GM12878 (cell line): ENCODE measurements around the gene CNDP1. TPM values are rescaled to one million over a fixed set of nuclear protein-coding genes. Genes with fewer than 3 reads are reported as not detected.

Experiments
- ATAC-seq: fragments of 200-7000 bp; cut with Tn5 transposase; 3 replicates; pipeline ENCODE4 v1.9.1; 2020; ENCODE audit warnings: mild to moderate bottlenecking, moderate library complexity
- BruUV-seq: library from RNA; stranded (reverse); fragments of 400-500 nt; replicated peaks from 2 replicates; lab custom pipeline; 2021; lab: Mats Ljungman, UMichigan
- CTCF ChIA-PET: fragments of 300-600 bp; sonication (Branson Sonifier 250); formaldehyde crosslinking; extraction: SDS; loops from one replicate; lab custom pipeline; 2021; ENCODE audit warnings: inconsistent platforms; lab: Yijun Ruan, JAX
- POLR2A ChIA-PET: fragments of 350-600 bp; formaldehyde crosslinking; extraction: SDS; loops from one replicate; lab custom pipeline; 2021; ENCODE audit warnings: inconsistent platforms; lab: Charles Lee
- RAD21 ChIA-PET: fragments of 300-600 bp; sonication (Branson Sonifier 250); formaldehyde crosslinking; loops from one replicate; lab custom pipeline; 2023; ENCODE audit warnings: antibody characterized with exemption; ENCODE audit not compliant: unreplicated experiment; lab: Charles Lee
- SMC1A ChIA-PET: fragments of 300-600 bp; sonication (Branson Sonifier 250); formaldehyde crosslinking; loops from one replicate; lab custom pipeline; 2023; ENCODE audit not compliant: unreplicated experiment, uncharacterized antibody; lab: Charles Lee
- DNase-seq: peaks from one replicate; pipeline ENCODE4 v3.0.0-alpha.2; 2011; ENCODE audit warnings: low read depth, low spot score
- FAIRE-seq: peaks from 3 replicates; lab custom pipeline; 2011; peaks lifted over from hg19 to GRCh38; lab: Jason Lieb, UNC
- H2AFZ ChIP-seq: 2 replicates; pipeline ENCODE4 v1.6.0; 2011; ENCODE audit warnings: low read depth, low read length, control low read depth; ENCODE audit not compliant: control insufficient read depth
- H3K27ac ChIP-seq: 2 replicates; pipeline ENCODE4 v1.5.1; 2011; ENCODE audit warnings: control low read depth; ENCODE audit not compliant: control insufficient read depth, insufficient read depth
- H3K27me3 ChIP-seq, 2 experiments: replicated peaks in 1 of 2; 2 replicates each; pipeline versions ENCODE4 v1.6.0 to v1.6.1; 2011; ENCODE audit warnings: low read length in 1 of 2; ENCODE audit not compliant: control insufficient read depth in 2 of 2, insufficient read depth in 2 of 2
- H3K36me3 ChIP-seq, 2 experiments: 2 replicates each; pipeline ENCODE4 v1.5.1; 2011; ENCODE audit warnings: low read length in 1 of 2; ENCODE audit not compliant: control insufficient read depth in 2 of 2, insufficient read depth in 2 of 2
- H3K4me1 ChIP-seq: 2 replicates; pipeline ENCODE4 v1.6.1; 2011; ENCODE audit warnings: mild to moderate bottlenecking, low read length, moderate library complexity, mixed read lengths; ENCODE audit not compliant: control insufficient read depth, insufficient read depth
- H3K4me2 ChIP-seq: 2 replicates; pipeline ENCODE4 v1.6.0; 2011; ENCODE audit warnings: control low read depth; ENCODE audit not compliant: control insufficient read depth, insufficient read depth
- H3K4me3 ChIP-seq: fragments of 200-600 bp; sonication (generic); 2 replicates; pipeline ENCODE4 v1.5.1; 2016
- H3K79me2 ChIP-seq: 2 replicates; pipeline ENCODE4 v1.6.0; 2011; ENCODE audit warnings: low read length; ENCODE audit not compliant: control insufficient read depth, insufficient read depth
- H3K9ac ChIP-seq: 2 replicates; pipeline ENCODE4 v1.8.0; 2011; ENCODE audit warnings: low read length, control low read depth, mixed read lengths; ENCODE audit not compliant: control insufficient read depth, insufficient read depth
- H3K9me3 ChIP-seq: replicated peaks from 3 replicates; pipeline ENCODE4 v1.5.1; 2011; ENCODE audit warnings: mild to moderate bottlenecking, low read length; ENCODE audit not compliant: control insufficient read depth, insufficient read depth
- H4K20me1 ChIP-seq: 2 replicates; pipeline ENCODE4 v1.6.0; 2011; ENCODE audit not compliant: control insufficient read depth, insufficient read depth
- CBX5 ChIP-seq: sonication (generic); IDR thresholded peaks from 2 replicates; pipeline ENCODE4 v1.6.1; 2016; ENCODE audit warnings: low read depth, moderate library complexity, mild to moderate bottlenecking, inconsistent platforms
- KLF5 ChIP-seq: fragments of 450-650 bp; IDR thresholded peaks from 2 replicates; pipeline ENCODE4 v1.6.1; 2014; ENCODE audit warnings: mild to moderate bottlenecking; ENCODE audit not compliant: partially characterized antibody
- MXI1 ChIP-seq: fragments of 150-350 bp; IDR thresholded peaks from 2 replicates; pipeline ENCODE4 v1.6.1; 2011; ENCODE audit warnings: low read depth, mild to moderate bottlenecking, inconsistent platforms, low read length, improper control_type of control experiment
- POLR2AphosphoS5 ChIP-seq: IDR thresholded peaks from 2 replicates; pipeline ENCODE4 v1.6.1; 2011; ENCODE audit warnings: mild to moderate bottlenecking, low read length, inconsistent platforms
- SUZ12 ChIP-seq: fragments of 200-600 bp; sonication (generic); IDR thresholded peaks from one replicate; pipeline ENCODE4 v1.6.1; 2018; ENCODE audit warnings: antibody characterized with exemption, mild to moderate bottlenecking; ENCODE audit not compliant: unreplicated experiment
- WGBS: methylation state at CpG from one replicate; pipeline ENCODE4 v1.1.6; 2016; ENCODE audit warnings: low lambda C conversion rate; ENCODE audit not compliant: insufficient replicate concordance, insufficient coverage; ENCODE audit errors: missing lambda C conversion rate; 5-methylcytosine and 5-hydroxymethylcytosine counted together
- in situ Hi-C: fragments of 300-500 bp; cut with MboI; formaldehyde crosslinking; loops from 9 replicates; pipeline ENCODE4 v1.14.3; 2018; ENCODE audit warnings: mixed read lengths
- intact Hi-C: fragments of 100-400 bp; cut with micrococcal nuclease; formaldehyde crosslinking; loops from one replicate; pipeline ENCODE4 v1.14.2; 2022; ENCODE audit not compliant: unreplicated experiment
- polyA plus RNA-seq, 11 experiments: library from polyadenylated mRNA; depleted of rRNA in 4 of 11; unstranded in 6 of 11; stranded (reverse) in 5 of 11; fragments of >200 nt; fragmentation: Nextera tagmentation in 4 of 11; fragmentation: Illumina TruSeq in 1 of 11; extraction: Ambion mirVana in 4 of 11; extraction: Trizol in 1 of 11; gene quantifications; 1 replicate in 1 of 11; 2 replicates in 10 of 11; pipeline versions ENCODE4 v1.2.1 to v1.2.3, GENCODE V29; 2011 to 2016; ENCODE audit warnings: inconsistent platforms in 2 of 11, missing spikeins in 2 of 11, low read depth in 1 of 11
- total RNA-seq, 4 experiments: library from RNA; depleted of rRNA in 3 of 4; stranded (reverse); fragments of >200 nt in 3 of 4; fragmentation: Illumina TruSeq in 1 of 4; extraction: Trizol in 1 of 4; gene quantifications; 2 replicates each; pipeline versions ENCODE4 v1.2.1 to v1.2.3, GENCODE V29; 2013 to 2021
- TF ChIP-seq, protein P1 (sequence below): fragments of 450-650 bp; IDR thresholded peaks from 2 replicates; pipeline ENCODE4 v1.6.1; 2017; ENCODE audit warnings: low read depth, mild to moderate bottlenecking, moderate library complexity
- TF ChIP-seq, protein P2 (sequence below): fragments of 450-650 bp; IDR thresholded peaks from 2 replicates; pipeline ENCODE4 v1.6.1; 2017; ENCODE audit warnings: mild to moderate bottlenecking, moderate library complexity
- TF ChIP-seq, protein P3 (sequence below): fragments of 450-650 bp; IDR thresholded peaks from 2 replicates; pipeline ENCODE4 v1.6.1; 2017; ENCODE audit warnings: mild to moderate bottlenecking

The CNDP1 gene
- total and polyA plus RNA-seq, 10 of the 15 experiments (the other 5 are each of a cell fraction or from before 2014, with no cell fraction given), result 0.04 to 0.05 TPM; not detected in 8

DNA sequence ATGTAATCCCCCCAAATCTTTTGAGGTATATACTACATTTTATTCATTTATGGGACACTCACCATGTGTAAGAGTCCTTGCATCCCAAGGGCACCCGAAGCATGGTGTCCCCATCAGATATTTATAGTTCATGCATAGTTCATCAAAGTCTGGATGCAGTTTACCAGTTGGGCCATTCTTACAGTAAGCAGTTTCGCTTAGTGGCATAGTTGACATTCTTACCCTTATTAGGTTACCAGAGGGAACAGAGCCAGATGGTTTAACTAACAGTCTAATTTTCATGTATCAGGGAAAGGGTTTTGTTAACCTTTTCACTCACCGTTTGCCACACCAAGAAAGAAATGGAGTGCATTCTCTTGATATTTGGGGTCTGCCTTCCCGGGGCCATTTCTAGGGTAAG, 70.5 kb downstream of the CNDP1 start:
- FAIRE-seq (no peak), ATAC-seq (no peak), DNase-seq (no peak)
- H3K79me2 ChIP-seq, result peaks cover 9% of the 10 kb centered on the region
- BruUV-seq, result no TSS peak
- H2AFZ ChIP-seq, result no peak overlapping the region
- no peak overlapping the region for H3K4me3 ChIP-seq
- WGBS, result 93% methylated on average over 4 of the region's 4 CpGs
- no peak overlapping the region for H3K9ac ChIP-seq
- H3K4me2 ChIP-seq, result no peak overlapping the region
- intact Hi-C loops, result no loop called here
- SMC1A ChIA-PET, result interaction anchor here (0.9 kb wide), 1 partner anchor 14 kb away, joined by 3 read pairs; no protein-coding TSS in a partner anchor
- no peak overlapping the region for H3K27ac ChIP-seq
- H3K4me1 ChIP-seq, result no peaks in the 10 kb centered on the region
- POLR2A ChIA-PET, result no interaction called here
- no peaks in the 10 kb centered on the region for H3K27me3 ChIP-seq
- H3K36me3 ChIP-seq, result no peaks in the 10 kb centered on the region; a peak in 1 of 4 replicates
- CTCF ChIA-PET, result no interaction called here
- H3K9me3 ChIP-seq, result no peaks in the 10 kb centered on the region; the same call in 2 of the 3 replicates
- RAD21 ChIA-PET, result no interaction called here
- in situ Hi-C loops, result no loop called here
- no peak for TF ChIP-seq SUZ12
- TF ChIP-seq, protein P1, sequence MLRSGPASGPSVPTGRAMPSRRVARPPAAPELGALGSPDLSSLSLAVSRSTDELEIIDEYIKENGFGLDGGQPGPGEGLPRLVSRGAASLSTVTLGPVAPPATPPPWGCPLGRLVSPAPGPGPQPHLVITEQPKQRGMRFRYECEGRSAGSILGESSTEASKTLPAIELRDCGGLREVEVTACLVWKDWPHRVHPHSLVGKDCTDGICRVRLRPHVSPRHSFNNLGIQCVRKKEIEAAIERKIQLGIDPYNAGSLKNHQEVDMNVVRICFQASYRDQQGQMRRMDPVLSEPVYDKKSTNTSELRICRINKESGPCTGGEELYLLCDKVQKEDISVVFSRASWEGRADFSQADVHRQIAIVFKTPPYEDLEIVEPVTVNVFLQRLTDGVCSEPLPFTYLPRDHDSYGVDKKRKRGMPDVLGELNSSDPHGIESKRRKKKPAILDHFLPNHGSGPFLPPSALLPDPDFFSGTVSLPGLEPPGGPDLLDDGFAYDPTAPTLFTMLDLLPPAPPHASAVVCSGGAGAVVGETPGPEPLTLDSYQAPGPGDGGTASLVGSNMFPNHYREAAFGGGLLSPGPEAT, result no peak
- no peaks in the 10 kb centered on the region for H4K20me1 ChIP-seq

DNA sequence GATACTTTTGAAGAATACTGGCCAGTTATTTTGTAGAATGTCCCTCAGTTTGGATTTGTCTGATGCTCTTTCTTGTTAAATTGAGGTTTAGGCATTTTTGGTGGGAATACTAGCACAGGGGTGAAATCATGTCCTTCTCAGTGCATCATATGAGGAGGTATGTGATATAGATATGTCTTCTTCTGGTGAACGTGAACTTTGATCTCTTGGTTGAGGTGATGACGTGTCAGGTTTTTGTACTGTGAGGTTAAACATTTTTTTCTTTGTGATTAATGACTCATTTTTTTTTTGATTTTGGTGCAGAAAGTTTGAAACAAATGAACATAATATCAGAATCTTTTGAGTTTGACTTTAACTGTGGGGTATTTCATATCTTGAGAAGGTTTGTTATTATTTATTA, 74.4 kb downstream of the CNDP1 start:
- Histone ChIP-seq H3K4me2 (no peak overlapping the region), H4K20me1 (no peaks in the 10 kb centered on the region), H3K4me1 (peaks cover 5% of the 10 kb centered on the region; the same call in 1 of the 2 replicates), H3K36me3 (no peaks in the 10 kb centered on the region), H3K9me3 (no peaks in the 10 kb centered on the region), H3K27ac (no peak overlapping the region), H3K79me2 (no peaks in the 10 kb centered on the region; the same call in 1 of the 2 replicates), H2AFZ (no peak overlapping the region), H3K4me3 (no peak overlapping the region), H3K9ac (no peak overlapping the region), H3K27me3 (no peaks in the 10 kb centered on the region)
- POLR2A ChIA-PET, result no interaction called here
- CTCF ChIA-PET, result interaction anchor here (0.6 kb wide), 1 partner anchor 39 kb away, joined by 3 read pairs; no protein-coding TSS in a partner anchor
- FAIRE-seq (no peak), ATAC-seq (no peak), DNase-seq (no peak)
- in situ Hi-C loops, result no loop called here
- WGBS, result 98% methylated on average over 2 of the region's 2 CpGs
- BruUV-seq, result no TSS peak
- intact Hi-C loops, result no loop called here
- SMC1A ChIA-PET, result interaction anchor here (1.5 kb wide), 1 partner anchor 23 kb away, joined by 4 read pairs; no protein-coding TSS in a partner anchor
- RAD21 ChIA-PET, result no interaction called here
- TF ChIP-seq CBX5 (no peak), KLF5 (no peak), MXI1 (no peak), POLR2AphosphoS5 (no peak)
- TF ChIP-seq, protein P2, sequence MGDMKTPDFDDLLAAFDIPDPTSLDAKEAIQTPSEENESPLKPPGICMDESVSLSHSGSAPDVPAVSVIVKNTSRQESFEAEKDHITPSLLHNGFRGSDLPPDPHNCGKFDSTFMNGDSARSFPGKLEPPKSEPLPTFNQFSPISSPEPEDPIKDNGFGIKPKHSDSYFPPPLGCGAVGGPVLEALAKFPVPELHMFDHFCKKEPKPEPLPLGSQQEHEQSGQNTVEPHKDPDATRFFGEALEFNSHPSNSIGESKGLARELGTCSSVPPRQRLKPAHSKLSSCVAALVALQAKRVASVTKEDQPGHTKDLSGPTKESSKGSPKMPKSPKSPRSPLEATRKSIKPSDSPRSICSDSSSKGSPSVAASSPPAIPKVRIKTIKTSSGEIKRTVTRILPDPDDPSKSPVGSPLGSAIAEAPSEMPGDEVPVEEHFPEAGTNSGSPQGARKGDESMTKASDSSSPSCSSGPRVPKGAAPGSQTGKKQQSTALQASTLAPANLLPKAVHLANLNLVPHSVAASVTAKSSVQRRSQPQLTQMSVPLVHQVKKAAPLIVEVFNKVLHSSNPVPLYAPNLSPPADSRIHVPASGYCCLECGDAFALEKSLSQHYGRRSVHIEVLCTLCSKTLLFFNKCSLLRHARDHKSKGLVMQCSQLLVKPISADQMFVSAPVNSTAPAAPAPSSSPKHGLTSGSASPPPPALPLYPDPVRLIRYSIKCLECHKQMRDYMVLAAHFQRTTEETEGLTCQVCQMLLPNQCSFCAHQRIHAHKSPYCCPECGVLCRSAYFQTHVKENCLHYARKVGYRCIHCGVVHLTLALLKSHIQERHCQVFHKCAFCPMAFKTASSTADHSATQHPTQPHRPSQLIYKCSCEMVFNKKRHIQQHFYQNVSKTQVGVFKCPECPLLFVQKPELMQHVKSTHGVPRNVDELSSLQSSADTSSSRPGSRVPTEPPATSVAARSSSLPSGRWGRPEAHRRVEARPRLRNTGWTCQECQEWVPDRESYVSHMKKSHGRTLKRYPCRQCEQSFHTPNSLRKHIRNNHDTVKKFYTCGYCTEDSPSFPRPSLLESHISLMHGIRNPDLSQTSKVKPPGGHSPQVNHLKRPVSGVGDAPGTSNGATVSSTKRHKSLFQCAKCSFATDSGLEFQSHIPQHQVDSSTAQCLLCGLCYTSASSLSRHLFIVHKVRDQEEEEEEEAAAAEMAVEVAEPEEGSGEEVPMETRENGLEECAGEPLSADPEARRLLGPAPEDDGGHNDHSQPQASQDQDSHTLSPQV, result no peak
- TF ChIP-seq, protein P3, sequence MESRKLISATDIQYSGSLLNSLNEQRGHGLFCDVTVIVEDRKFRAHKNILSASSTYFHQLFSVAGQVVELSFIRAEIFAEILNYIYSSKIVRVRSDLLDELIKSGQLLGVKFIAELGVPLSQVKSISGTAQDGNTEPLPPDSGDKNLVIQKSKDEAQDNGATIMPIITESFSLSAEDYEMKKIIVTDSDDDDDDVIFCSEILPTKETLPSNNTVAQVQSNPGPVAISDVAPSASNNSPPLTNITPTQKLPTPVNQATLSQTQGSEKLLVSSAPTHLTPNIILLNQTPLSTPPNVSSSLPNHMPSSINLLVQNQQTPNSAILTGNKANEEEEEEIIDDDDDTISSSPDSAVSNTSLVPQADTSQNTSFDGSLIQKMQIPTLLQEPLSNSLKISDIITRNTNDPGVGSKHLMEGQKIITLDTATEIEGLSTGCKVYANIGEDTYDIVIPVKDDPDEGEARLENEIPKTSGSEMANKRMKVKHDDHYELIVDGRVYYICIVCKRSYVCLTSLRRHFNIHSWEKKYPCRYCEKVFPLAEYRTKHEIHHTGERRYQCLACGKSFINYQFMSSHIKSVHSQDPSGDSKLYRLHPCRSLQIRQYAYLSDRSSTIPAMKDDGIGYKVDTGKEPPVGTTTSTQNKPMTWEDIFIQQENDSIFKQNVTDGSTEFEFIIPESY, result no peak
